ENCODE results near the gene SRP9. TPM values are rescaled to one million over a fixed set of nuclear protein-coding genes. Genes with fewer than 3 reads are reported as not detected.

Gene SRP9
- 274 and 305 TPM in 2 replicates for total RNA-seq

GRCh38 chr1:225777583-225778336 lies at the start of gene SRP9:
SRP9 (plus strand) TSS chr1:225777826; CDS start chr1:225777941, 115 bp downstream.

GRCh38 chr1:225809842-225810578 lies 32.4 kb downstream of the SRP9 start, which contains the start of gene EPHX1:
EPHX1 (plus strand) TSS chr1:225810124; CDS start chr1:225828730, 18,606 bp downstream.

Other genes with a start within 250 kb of the SRP9 start
- gene ENAH, start 124.7 kb upstream of the SRP9 start, total RNA-seq = 54.0 and 82.1 TPM in 2 replicates
- gene EPHX1, start 32.3 kb downstream of the SRP9 start, total RNA-seq = 21.9 and 73.9 TPM in 2 replicates
- 10.0 and 25.4 TPM in 2 replicates for gene TMEM63A, start 104.6 kb downstream of the SRP9 start, total RNA-seq
- not detected in 2 replicates for gene LEFTY1, start 111.3 kb downstream of the SRP9 start, total RNA-seq
- gene PYCR2, start 146.4 kb downstream of the SRP9 start, total RNA-seq = 35.9 and 53.3 TPM in 2 replicates
- gene LEFTY2, start 163.4 kb downstream of the SRP9 start, total RNA-seq = not detected in 2 replicates
- gene SDE2, start 221.5 kb downstream of the SRP9 start, total RNA-seq = 17.2 and 20.0 TPM in 2 replicates

All from epithelial cell of alveolus of lung (primary cell).